Vagina (tissue), 2 donors: ENCODE data around the gene ZNF480.

Experiments used
- CTCF ChIP-seq, 3 experiments: fragments of 450-650 bp in 2 of 3; fragments of 200-600 bp in 1 of 3; sonication (generic) in 1 of 3; IDR thresholded peaks; one replicate each; pipeline ENCODE4 v1.5.1; 2017 to 2019; ENCODE audit warnings: antibody characterized with exemption in 3 of 3, mild to moderate bottlenecking in 2 of 3, moderate library complexity in 2 of 3
- POLR2A ChIP-seq, 2 donors: fragments of 450-650 bp; IDR thresholded peaks; one replicate each; pipeline ENCODE4 v1.6.1; 2017; ENCODE audit warnings: antibody characterized with exemption in 2 of 2, mild to moderate bottlenecking in 2 of 2, moderate library complexity in 2 of 2

GRCh38 chr19:52277471-52277870 is 19.5 kb upstream of the ZNF480 start:
- TF ChIP-seq CTCF (IDR thresholded peaks at IDR 0.05) (no peak), POLR2A (IDR thresholded peaks at IDR 0.05) (no peak)
